ENCODE data around the gene MKRN1.
A peak's percentile ranks its signal among the peaks of the same experiment; 100 is the strongest.
"Not testable (repeated sequence)": the region's sequence is repeated elsewhere in the genome, so short reads cannot be mapped to it uniquely, and the experiment has no call there.

Gene MKRN1

GRCh38 chr7:140484951-140485499 lies 5.7 kb upstream of the MKRN1 start:
- DNase-seq = no peak

DNA sequence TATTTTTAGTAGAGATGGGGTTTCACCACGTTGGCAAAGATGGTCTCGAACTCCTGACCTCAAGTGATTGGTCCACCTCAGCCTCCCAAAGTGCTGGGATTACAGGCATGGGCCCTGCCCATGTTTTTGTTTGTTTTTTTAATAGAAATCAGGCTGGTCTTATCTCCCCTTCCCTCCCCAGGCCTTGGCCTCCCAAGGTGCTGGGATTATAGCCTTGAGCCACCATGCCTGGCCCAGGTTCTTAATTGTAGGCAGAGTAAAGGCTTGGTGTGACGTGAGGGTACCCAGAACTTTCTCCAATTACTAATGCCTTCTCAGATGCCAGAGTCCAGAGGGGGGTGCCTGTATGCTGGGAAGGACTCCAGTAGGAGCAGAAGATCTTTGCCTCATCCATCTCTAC lies 5.2 kb upstream of the MKRN1 start:
- DNase-seq = no peak

GRCh38 chr7:140479739-140480084 lies 407 bp upstream of the MKRN1 start:
- no peak for DNase-seq

- DNase-seq = peak; percentile 19
Measured at GRCh38 chr7:140478246-140479061, 851 bp downstream of the MKRN1 start.

GRCh38 chr7:140476698-140477261 lies 2.5 kb downstream of the MKRN1 start:
- DNase-seq = no peak

DNA sequence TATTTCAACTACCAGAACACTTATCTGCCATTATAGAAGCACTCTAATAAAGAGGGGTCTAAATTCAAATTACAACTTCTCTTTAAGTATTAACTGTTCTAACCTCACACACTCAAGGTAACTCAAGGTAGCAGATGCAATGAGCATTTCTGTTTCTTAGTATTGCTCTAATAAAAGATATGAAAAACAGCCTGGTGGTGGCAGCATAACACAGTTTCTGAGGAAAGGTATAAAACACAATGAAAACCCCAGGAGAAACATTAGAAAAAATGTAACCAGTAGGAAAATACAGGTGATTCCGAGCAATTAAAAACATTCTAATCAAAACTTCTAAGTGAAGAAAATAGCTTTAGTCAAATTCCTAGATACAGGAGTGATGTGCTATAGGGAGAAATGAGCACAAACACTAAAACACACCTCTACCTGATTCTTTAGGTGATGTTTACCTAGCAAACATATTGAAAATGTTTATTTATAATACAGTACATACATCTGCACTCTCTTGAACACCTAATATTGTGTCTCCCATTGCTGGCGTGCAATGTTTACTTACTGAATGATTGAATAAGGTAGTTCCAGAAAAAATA lies 3.5 kb downstream of the MKRN1 start:
- peak; percentile 13 for DNase-seq

DNA sequence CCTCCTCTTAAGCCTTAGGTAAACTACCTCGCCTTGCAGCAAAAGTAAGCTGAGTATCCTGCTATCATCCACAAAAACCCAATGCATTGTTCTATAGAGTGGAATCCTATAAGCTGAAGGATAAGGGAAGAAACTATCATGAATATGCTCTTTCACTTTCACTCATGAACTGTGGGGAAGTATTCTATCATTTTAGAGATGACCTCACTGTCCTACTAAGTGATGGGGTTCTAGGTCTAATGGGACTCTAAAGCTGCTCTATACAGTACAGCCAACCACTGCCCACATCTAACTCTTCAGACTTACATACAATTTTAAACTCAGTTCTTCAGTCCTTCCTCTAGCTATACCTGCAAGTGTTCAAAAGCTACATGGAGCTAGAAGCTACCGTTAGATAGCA lies 16.2 kb downstream of the MKRN1 start:
- DNase-seq = no peak

DNA sequence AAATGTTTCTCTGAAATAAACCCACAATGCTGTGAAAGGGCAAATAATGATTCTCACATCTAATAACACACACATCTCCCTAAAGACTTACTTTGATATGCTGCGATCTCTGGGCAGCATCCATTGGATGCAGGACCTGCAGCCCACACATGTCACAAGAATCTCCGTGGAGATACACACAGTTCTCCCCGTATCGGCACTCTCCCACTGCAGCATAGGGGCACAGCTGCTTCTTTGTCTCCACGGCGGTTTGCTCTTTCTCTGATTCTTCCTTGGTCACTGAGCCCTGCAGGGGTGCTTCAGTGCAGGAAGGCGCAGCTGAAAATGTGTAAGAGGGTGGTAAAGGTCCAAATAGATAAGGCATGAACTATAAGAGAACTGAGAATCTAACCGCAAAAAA lies 20.4 kb downstream of the MKRN1 start:
- DNase-seq = no peak

DNA sequence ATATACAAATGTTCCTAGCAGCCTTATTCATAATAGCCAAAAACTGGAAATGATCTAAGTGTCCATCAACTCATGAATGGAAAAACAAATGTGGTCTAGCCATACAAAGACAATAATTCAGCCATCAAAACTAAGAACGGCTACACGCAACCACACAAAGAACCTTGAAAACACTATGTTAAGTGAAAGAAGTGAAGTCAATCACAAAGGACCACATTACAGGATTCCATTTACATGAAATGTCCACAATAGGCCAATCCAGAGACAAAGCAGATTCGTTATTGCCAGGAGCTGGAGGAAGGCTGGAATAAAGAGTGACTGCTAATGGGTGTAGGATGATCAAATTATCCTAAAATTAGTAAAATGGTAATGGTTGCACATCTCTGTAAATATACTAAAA lies 21.1 kb downstream of the MKRN1 start:
- DNase-seq = no peak

DNA sequence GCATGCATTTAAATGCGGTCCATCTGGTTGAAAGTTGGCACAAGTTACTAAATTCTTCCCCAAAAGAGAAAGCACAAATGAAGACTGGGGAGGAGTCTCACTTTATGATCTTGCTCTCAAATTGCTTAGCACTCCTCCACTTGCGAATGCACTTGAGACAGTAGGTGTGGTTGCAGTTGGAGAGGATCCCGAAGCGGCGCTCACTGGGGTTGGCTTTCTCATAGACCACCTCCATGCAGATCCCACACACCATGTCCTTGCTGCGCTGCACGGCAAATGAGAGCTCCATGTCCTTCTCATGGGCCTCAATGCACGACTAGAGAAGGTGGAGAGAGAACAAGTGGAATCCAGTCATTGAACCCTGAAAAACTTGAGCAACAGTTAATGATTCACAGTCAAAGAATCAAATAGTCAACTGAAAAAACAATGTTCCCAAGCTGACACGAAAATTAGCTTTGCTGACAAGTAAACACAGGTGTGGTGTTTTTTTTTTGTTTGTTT lies 22.7 kb downstream of the MKRN1 start:
- DNase-seq = no peak

DNA sequence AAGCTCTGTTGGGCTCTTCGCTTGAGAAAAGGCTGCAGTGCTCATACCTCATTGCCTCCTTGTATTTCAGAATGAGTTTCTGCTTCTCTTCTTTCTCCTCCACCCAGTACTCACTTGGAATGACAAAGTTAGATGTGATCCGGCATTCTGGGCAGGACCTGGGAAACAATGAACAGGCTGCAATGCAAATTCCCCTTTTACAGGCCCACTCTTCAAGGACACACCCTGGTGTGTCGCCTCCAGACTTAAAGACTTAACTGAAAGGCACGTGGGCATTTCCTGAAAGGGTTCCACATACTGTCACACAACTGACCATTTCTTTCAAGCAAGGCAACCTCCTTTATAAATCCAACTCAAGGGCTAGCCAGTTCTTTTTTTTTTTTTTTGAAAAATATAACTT lies 23.6 kb downstream of the MKRN1 start:
- DNase-seq = no peak

- no peak for DNase-seq
Measured at GRCh38 chr7:140454657-140455015, 24.7 kb downstream of the MKRN1 start.

GRCh38 chr7:140453785-140454656 lies 25.3 kb downstream of the MKRN1 start:
- DNase-seq = not testable (repeated sequence)

GRCh38 chr7:140453273-140453672 lies 26.0 kb downstream of the MKRN1 start:
- no peak for DNase-seq

- DNase-seq = no peak
Measured at GRCh38 chr7:140451716-140452115, 27.6 kb downstream of the MKRN1 start.

GRCh38 chr7:140448781-140449480 lies 30.4 kb downstream of the MKRN1 start:
- DNase-seq = no peak

GRCh38 chr7:140447841-140448240 lies 31.5 kb downstream of the MKRN1 start:
- no peak for DNase-seq

DNA sequence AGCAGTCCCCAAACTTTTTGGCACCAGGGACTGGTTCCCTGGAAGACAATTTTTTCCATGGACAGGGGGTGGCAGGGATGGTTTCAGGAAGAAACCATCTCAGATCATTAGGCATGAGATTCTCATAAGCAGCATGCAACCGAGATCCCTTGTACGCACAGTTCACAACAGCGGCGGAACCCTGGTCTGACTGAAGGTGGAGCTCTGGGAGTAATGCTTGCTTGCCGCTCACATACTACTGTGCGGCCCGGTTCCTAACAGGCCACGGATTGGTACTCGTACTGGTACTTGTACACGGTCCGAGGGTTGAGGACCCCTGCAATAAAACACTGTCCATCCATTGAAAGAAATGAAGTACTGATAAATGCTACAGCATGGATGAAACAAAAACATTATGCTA lies 32.8 kb downstream of the MKRN1 start:
- no peak for DNase-seq

DNA sequence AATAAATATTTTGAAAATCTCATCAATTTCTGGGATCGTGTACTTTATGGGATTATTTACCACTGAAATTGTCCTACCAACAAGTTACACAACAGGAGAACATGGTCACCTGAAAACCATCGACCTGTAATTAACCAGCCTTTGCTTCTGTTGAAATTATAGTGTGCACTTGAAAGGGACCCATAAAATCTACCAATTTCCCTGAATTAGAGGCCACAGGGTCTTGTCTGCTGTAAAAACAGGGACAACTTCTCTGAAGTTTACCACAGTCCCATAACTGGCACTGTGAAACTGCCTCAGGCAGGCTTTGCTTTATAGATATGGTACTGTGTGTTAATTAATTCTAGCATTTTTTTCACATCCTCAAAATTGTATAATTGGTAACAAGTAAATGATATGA lies 37.8 kb downstream of the MKRN1 start:
- DNase-seq = no peak

DNA sequence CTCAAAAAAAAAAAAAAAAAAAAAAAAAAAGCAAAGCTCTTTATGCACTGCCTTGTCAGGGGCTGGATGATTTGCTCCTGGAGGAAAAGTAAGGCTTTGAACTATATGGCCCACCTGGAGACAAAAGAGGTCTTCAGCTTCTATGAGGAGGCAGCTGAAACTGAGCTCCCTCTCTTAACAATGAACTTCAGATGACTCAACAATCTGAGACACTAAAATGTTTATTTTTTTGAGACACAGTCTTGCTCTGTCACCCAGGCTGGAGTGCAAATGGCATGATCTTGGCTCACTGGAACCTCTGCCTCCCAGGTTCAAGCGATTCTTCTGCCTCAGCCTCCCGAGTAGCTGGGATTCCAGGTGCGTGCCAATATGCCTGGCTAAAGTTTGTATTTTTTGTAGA lies 38.7 kb downstream of the MKRN1 start:
- DNase-seq = no peak

DNA sequence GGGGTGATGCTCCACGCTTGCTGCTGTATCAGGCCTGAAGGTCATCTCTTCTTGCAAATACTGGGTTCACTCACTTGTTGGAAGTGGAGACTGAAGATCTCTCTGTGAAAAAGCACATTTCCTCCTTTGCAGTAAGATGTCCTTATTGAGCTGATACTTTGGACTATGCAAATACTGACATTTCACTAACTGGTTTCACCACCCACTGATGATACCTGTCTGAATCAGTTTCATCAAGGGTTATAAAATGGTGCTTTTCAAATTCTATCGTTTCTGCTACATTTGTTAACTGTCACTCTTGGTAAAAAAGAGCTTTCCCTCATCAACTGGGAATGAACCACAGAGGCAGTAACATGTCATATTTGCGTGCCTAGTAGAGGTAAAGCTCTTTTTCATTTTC lies 39.9 kb downstream of the MKRN1 start:
- no peak for DNase-seq

DNA sequence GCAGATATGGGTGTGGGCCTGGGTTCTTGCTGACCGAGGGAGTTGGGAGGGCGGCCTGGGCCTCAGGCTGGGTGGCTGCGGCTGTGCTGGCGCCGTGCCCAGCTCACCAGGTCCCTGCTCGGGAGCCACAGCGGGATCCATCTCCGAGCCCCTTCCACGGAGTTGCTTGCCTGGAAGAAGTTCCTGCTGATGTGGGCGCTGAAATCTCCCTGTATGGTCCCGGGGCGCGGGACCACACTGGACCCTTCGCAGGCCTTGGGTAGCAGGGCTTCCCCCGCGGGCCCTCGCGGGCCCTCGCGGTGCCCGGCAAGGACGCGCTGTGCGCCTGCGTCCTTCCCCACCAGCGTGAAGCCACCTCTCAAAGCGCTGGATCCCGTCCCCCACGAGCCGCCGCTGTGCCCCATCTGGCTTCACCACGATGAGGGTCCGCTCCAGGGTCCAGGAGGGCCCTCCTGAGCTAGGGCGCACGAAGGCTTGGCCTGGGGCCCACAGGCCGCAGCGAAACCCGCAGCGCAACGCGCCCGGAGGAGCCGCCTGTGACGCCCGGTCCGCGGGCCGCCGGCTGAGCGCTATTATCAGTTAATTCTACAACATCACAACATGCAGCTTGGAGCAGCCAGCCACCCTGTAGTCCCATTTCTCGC lies 43.9 kb downstream of the MKRN1 start:
- no peak for DNase-seq
